Measurements from ENCODE around the gene EIF2B5.

EIF2B5 gene

GRCh38 chr3:184188080-184188479 lies 52.9 kb downstream of the EIF2B5 start:
- H3F3A ChIP-seq (ENCODE audit: insufficient read depth, low read length), result no peaks in the 10 kb centered on the region
- peaks cover 26% of the 10 kb centered on the region for H3K36me3 ChIP-seq (replicated peaks; ENCODE audit: insufficient read depth, low read length)
- no peaks in the 10 kb centered on the region for H3K9me2 ChIP-seq (replicated peaks; ENCODE audit: insufficient read depth, low read length)
- H4K20me1 ChIP-seq (ENCODE audit: insufficient read depth, low read length), result no peaks in the 10 kb centered on the region
- no peak overlapping the region for H3K9ac ChIP-seq (ENCODE audit: low read length)
- H3K79me2 ChIP-seq (ENCODE audit: low read length), result peaks cover 47% of the 10 kb centered on the region
- no peak overlapping the region for H3K4me2 ChIP-seq (ENCODE audit: low read depth, low read length)
- no peak overlapping the region for H3K4me3 ChIP-seq (ENCODE audit: low read length)
- no peaks in the 10 kb centered on the region for H3K9me3 ChIP-seq (replicated peaks; ENCODE audit: insufficient read depth, low read length)
- TF ChIP-seq EZH2phosphoT487 (IDR thresholded peaks at IDR 0.05; ENCODE audit: low read length) (no peak), EZH2 (optimal IDR thresholded peaks at IDR 0.05; ENCODE audit: low read depth, low read length) (no peak), CTCF (IDR thresholded peaks at IDR 0.05; ENCODE audit: low read length) (no peak)
- no peaks in the 10 kb centered on the region for H3K27me3 ChIP-seq (replicated peaks; ENCODE audit: insufficient read depth, low read length)
- no peak overlapping the region for H2AFZ ChIP-seq (ENCODE audit: low read length)
- H3K4me1 ChIP-seq (ENCODE audit: low read length), result peaks cover 10% of the 10 kb centered on the region
- no peak for DNase-seq
- no peak overlapping the region for H3K27ac ChIP-seq (ENCODE audit: low read length)

- Histone ChIP-seq H4K20me1 (ENCODE audit: insufficient read depth, low read length) (no peaks in the 10 kb centered on the region), H3K4me3 (ENCODE audit: low read length) (no peak overlapping the region), H3F3A (ENCODE audit: insufficient read depth, low read length) (no peaks in the 10 kb centered on the region), H2AFZ (ENCODE audit: low read length) (no peak overlapping the region), H3K36me3 (replicated peaks; ENCODE audit: insufficient read depth, low read length) (peaks cover 32% of the 10 kb centered on the region), H3K27me3 (replicated peaks; ENCODE audit: insufficient read depth, low read length) (no peaks in the 10 kb centered on the region), H3K4me1 (ENCODE audit: low read length) (peaks cover 10% of the 10 kb centered on the region), H3K9me2 (replicated peaks; ENCODE audit: insufficient read depth, low read length) (no peaks in the 10 kb centered on the region), H3K79me2 (ENCODE audit: low read length) (peaks cover 47% of the 10 kb centered on the region), H3K27ac (ENCODE audit: low read length) (no peak overlapping the region), H3K9me3 (replicated peaks; ENCODE audit: insufficient read depth, low read length) (no peaks in the 10 kb centered on the region), H3K4me2 (ENCODE audit: low read depth, low read length) (no peak overlapping the region), H3K9ac (ENCODE audit: low read length) (no peak overlapping the region)
- no peak for TF ChIP-seq EZH2 (optimal IDR thresholded peaks at IDR 0.05; ENCODE audit: low read depth, low read length)
- no peak for TF ChIP-seq CTCF (IDR thresholded peaks at IDR 0.05; ENCODE audit: low read length)
- no peak for TF ChIP-seq EZH2phosphoT487 (IDR thresholded peaks at IDR 0.05; ENCODE audit: low read length)
- DNase-seq, result no peak
These were observed 54.3 kb downstream of the EIF2B5 start for GRCh38 chr3:184189421-184189820.

GRCh38 chr3:184192889-184193288 lies 57.7 kb downstream of the EIF2B5 start:
- H3K36me3 ChIP-seq (replicated peaks; ENCODE audit: insufficient read depth, low read length), result peaks cover 32% of the 10 kb centered on the region
- H3F3A ChIP-seq (ENCODE audit: insufficient read depth, low read length), result no peaks in the 10 kb centered on the region
- no peak overlapping the region for H3K4me2 ChIP-seq (ENCODE audit: low read depth, low read length)
- DNase-seq, result no peak
- H3K27me3 ChIP-seq (replicated peaks; ENCODE audit: insufficient read depth, low read length), result no peaks in the 10 kb centered on the region
- H3K4me1 ChIP-seq (ENCODE audit: low read length), result no peaks in the 10 kb centered on the region
- no peak for TF ChIP-seq EZH2phosphoT487 (IDR thresholded peaks at IDR 0.05; ENCODE audit: low read length)
- TF ChIP-seq CTCF (IDR thresholded peaks at IDR 0.05; ENCODE audit: low read length), result no peak
- no peak for TF ChIP-seq EZH2 (optimal IDR thresholded peaks at IDR 0.05; ENCODE audit: low read depth, low read length)
- no peaks in the 10 kb centered on the region for H3K9me2 ChIP-seq (replicated peaks; ENCODE audit: insufficient read depth, low read length)
- H3K27ac ChIP-seq (ENCODE audit: low read length), result no peak overlapping the region
- no peaks in the 10 kb centered on the region for H4K20me1 ChIP-seq (ENCODE audit: insufficient read depth, low read length)
- H3K4me3 ChIP-seq (ENCODE audit: low read length), result no peak overlapping the region
- no peaks in the 10 kb centered on the region for H3K9me3 ChIP-seq (replicated peaks; ENCODE audit: insufficient read depth, low read length)
- no peak overlapping the region for H3K9ac ChIP-seq (ENCODE audit: low read length)
- peaks cover 27% of the 10 kb centered on the region for H3K79me2 ChIP-seq (ENCODE audit: low read length)
- H2AFZ ChIP-seq (ENCODE audit: low read length), result no peak overlapping the region
